H9 (cell line): ENCODE results near the gene TEX19. TPM values are rescaled to one million over a fixed set of nuclear protein-coding genes. Genes with fewer than 3 reads are reported as not detected.

Experiments used
- DNase-seq: peaks from one replicate; pipeline ENCODE4 v3.0.0-alpha.2; 2017
- H2AFZ ChIP-seq: one replicate; pipeline ENCODE4 v1.6.1; 2013; ENCODE audit warnings: mild to moderate bottlenecking, low read length, control low read depth, moderate library complexity
- H2AK5ac ChIP-seq: 2 replicates; pipeline ENCODE4 v1.6.1; 2013; ENCODE audit warnings: low read length, control low read depth, mixed read lengths; ENCODE audit not compliant: insufficient read length
- H2BK120ac ChIP-seq: one replicate; pipeline ENCODE4 v1.6.1; 2013; ENCODE audit warnings: low read depth, mild to moderate bottlenecking, low read length, control low read depth, inconsistent platforms; ENCODE audit not compliant: poor library complexity, severe bottlenecking
- H2BK12ac ChIP-seq: 2 replicates; pipeline ENCODE4 v1.6.1; 2013; ENCODE audit warnings: low read length, control low read depth, mixed read lengths, low read depth; ENCODE audit not compliant: insufficient read length
- H2BK15ac ChIP-seq: 2 replicates; pipeline ENCODE4 v1.6.1; 2013; ENCODE audit warnings: low read depth, low read length, control low read depth
- H2BK20ac ChIP-seq: one replicate; pipeline ENCODE4 v1.6.1; 2013; ENCODE audit warnings: low read depth, mild to moderate bottlenecking, low read length, control low read depth, inconsistent platforms; ENCODE audit not compliant: poor library complexity, severe bottlenecking
- H2BK5ac ChIP-seq: 2 replicates; pipeline ENCODE4 v1.6.1; 2013; ENCODE audit warnings: low read length, control low read depth, mixed read lengths; ENCODE audit not compliant: insufficient read length
- H3K14ac ChIP-seq: 2 replicates; pipeline ENCODE4 v1.6.1; 2013; ENCODE audit warnings: low read length, control low read depth; ENCODE audit not compliant: insufficient read depth
- H3K18ac ChIP-seq: 2 replicates; pipeline ENCODE4 v1.6.1; 2013; ENCODE audit warnings: low read depth, mild to moderate bottlenecking, mixed read lengths, low read length, control low read depth; ENCODE audit not compliant: insufficient read length
- H3K23ac ChIP-seq: 2 replicates; pipeline ENCODE4 v1.6.1; 2013; ENCODE audit warnings: low read length, control low read depth, mixed read lengths, low read depth; ENCODE audit not compliant: insufficient read length
- H3K23me2 ChIP-seq: 2 replicates; pipeline ENCODE4 v1.6.1; 2013; ENCODE audit warnings: low read depth, mild to moderate bottlenecking, mixed read lengths, low read length, control low read depth; ENCODE audit not compliant: insufficient read length, poor library complexity, severe bottlenecking
- H3K27ac ChIP-seq: 2 replicates; pipeline ENCODE4 v1.5.1; 2013; ENCODE audit warnings: low read length, control low read depth, mixed read lengths, low read depth; ENCODE audit not compliant: insufficient read length
- H3K27me3 ChIP-seq: 2 replicates; pipeline ENCODE4 v1.6.1; 2013; ENCODE audit warnings: low read length, control low read depth, inconsistent platforms; ENCODE audit not compliant: insufficient read depth
- H3K4ac ChIP-seq: 2 replicates; pipeline ENCODE4 v1.6.1; 2013; ENCODE audit warnings: low read depth, mild to moderate bottlenecking, control low read depth, inconsistent platforms, low read length, moderate library complexity
- H3K4me1 ChIP-seq: 2 replicates; pipeline ENCODE4 v1.6.1; 2013; ENCODE audit warnings: low read length, control low read depth, inconsistent platforms; ENCODE audit not compliant: insufficient read depth
- H3K4me2 ChIP-seq: 2 replicates; pipeline ENCODE4 v1.6.1; 2013; ENCODE audit warnings: low read length, control low read depth, mixed read lengths; ENCODE audit not compliant: insufficient read length, insufficient read depth
- H3K56ac ChIP-seq: 2 replicates; pipeline ENCODE4 v1.6.1; 2013; ENCODE audit warnings: low read depth, mild to moderate bottlenecking, mixed read lengths, low read length, control low read depth; ENCODE audit not compliant: insufficient read length
- H3K79me1 ChIP-seq: 2 replicates; pipeline ENCODE4 v1.6.1; 2013; ENCODE audit warnings: low read depth, mild to moderate bottlenecking, moderate library complexity, low read length, control low read depth, inconsistent platforms; ENCODE audit not compliant: insufficient read depth, poor library complexity, severe bottlenecking
- H3K79me2 ChIP-seq: 2 replicates; pipeline ENCODE4 v1.6.1; 2013; ENCODE audit warnings: low read length, control low read depth, inconsistent platforms; ENCODE audit not compliant: insufficient read depth
- H3K9ac ChIP-seq: 2 replicates; pipeline ENCODE4 v1.6.1; 2013; ENCODE audit warnings: low read length, control low read depth, mixed read lengths; ENCODE audit not compliant: insufficient read length; ENCODE audit errors: extremely low read depth
- H3K9me3 ChIP-seq: one replicate; pipeline ENCODE4 v1.6.1; 2013; ENCODE audit warnings: low read depth, low read length, inconsistent platforms; ENCODE audit not compliant: control insufficient read depth
- H3T11ph ChIP-seq: one replicate; pipeline ENCODE4 v1.6.1; 2013; ENCODE audit warnings: mild to moderate bottlenecking, low read length, control low read depth, inconsistent platforms
- H4K20me1 ChIP-seq: one replicate; pipeline ENCODE4 v1.6.1; 2013; ENCODE audit not compliant: control insufficient read depth, insufficient read length, insufficient read depth
- H4K5ac ChIP-seq: 2 replicates; pipeline ENCODE4 v1.6.1; 2013; ENCODE audit warnings: low read depth, mild to moderate bottlenecking, mixed read lengths, low read length, control low read depth; ENCODE audit not compliant: insufficient read length
- H4K8ac ChIP-seq: replicated peaks from 2 replicates; pipeline ENCODE4 v1.6.1; 2013; ENCODE audit warnings: low read length, control low read depth, mixed read lengths, low read depth; ENCODE audit not compliant: insufficient read length
- H4K91ac ChIP-seq: 2 replicates; pipeline ENCODE4 v1.6.1; 2013; ENCODE audit warnings: low read depth, mild to moderate bottlenecking, moderate library complexity, mixed read lengths, low read length, control low read depth; ENCODE audit not compliant: insufficient read length
- H3K27ac Mint-ChIP-seq, 3 experiments: 2 replicates in 2 of 3; 3 replicates in 1 of 3; pipeline ENCODE4 v1.8.0; 2020 to 2021; ENCODE audit warnings: mixed read lengths in 3 of 3, mild to moderate bottlenecking in 1 of 3, moderate library complexity in 1 of 3
- H3K27me3 Mint-ChIP-seq: 2 replicates; pipeline ENCODE4 v1.8.0; 2021; ENCODE audit warnings: low read depth, mild to moderate bottlenecking, moderate library complexity, mixed read lengths
- H3K36me3 Mint-ChIP-seq, 3 experiments: 2 replicates in 2 of 3; 3 replicates in 1 of 3; pipeline ENCODE4 v1.8.0; 2020 to 2021; ENCODE audit warnings: low read depth in 3 of 3, mixed read lengths in 3 of 3; ENCODE audit not compliant: insufficient read depth in 1 of 3
- H3K4me1 Mint-ChIP-seq, 2 experiments: 2 replicates each; pipeline ENCODE4 v1.8.0; 2020; ENCODE audit warnings: mixed read lengths in 2 of 2
- H3K4me3 Mint-ChIP-seq, 2 experiments: 2 replicates in 1 of 2; 3 replicates in 1 of 2; pipeline ENCODE4 v1.8.0; 2020 to 2021; ENCODE audit warnings: mild to moderate bottlenecking in 2 of 2, mixed read lengths in 2 of 2, moderate library complexity in 1 of 2
- H3K9me3 Mint-ChIP-seq, 2 experiments: 2 replicates in 1 of 2; 3 replicates in 1 of 2; pipeline ENCODE4 v1.8.0; 2020; ENCODE audit warnings: mild to moderate bottlenecking in 2 of 2, mixed read lengths in 2 of 2, moderate library complexity in 1 of 2
- CTCF ChIP-seq: fragments of 200-600 bp; sonication (generic); conservative IDR thresholded peaks from 3 replicates; pipeline ENCODE4 v1.8.0; 2021; ENCODE audit warnings: antibody characterized with exemption, mild to moderate bottlenecking
- WGBS: extraction: QIAGEN DNeasy Blood & Tissue Kit; methylation state at CpG from one replicate; pipeline ENCODE4 v1.1.7; 2013; ENCODE audit warnings: missing lambda C conversion rate, low lambda C conversion rate, mixed read lengths; ENCODE audit not compliant: insufficient read length; ENCODE audit errors: extremely low coverage; 5-methylcytosine and 5-hydroxymethylcytosine counted together
- total RNA-seq: library from RNA; stranded (reverse); gene quantifications from 2 replicates; pipeline ENCODE4 v1.2.1, GENCODE V29; 2021

The TEX19 gene
- total RNA-seq, 1 experiment from 2014 or later, result 1.4 TPM

- Histone ChIP-seq H2BK12ac (no peak overlapping the region), H3K4me2 (no peak overlapping the region), H3K9me3 (no peaks in the 10 kb centered on the region), H3K79me1 (no peaks in the 10 kb centered on the region), H3K18ac (no peak overlapping the region), H4K91ac (no peak overlapping the region), H4K20me1 (no peaks in the 10 kb centered on the region), H3K4ac (no peak overlapping the region), H3K9ac (no peak overlapping the region), H3K79me2 (no peaks in the 10 kb centered on the region), H2BK15ac (no peak overlapping the region; the same call in 1 of the 2 replicates), H3K27ac (no peak overlapping the region), H2AFZ (no peak overlapping the region), H3K4me1 (no peaks in the 10 kb centered on the region), H4K5ac (no peak overlapping the region), H3K23me2 (no peaks in the 10 kb centered on the region), H4K8ac (no peak overlapping the region), H3K56ac (no peak overlapping the region), H2AK5ac (no peak overlapping the region), H3K14ac (no peak overlapping the region; the same call in 1 of the 2 replicates), H2BK5ac (no peak overlapping the region), H3T11ph (no peak overlapping the region), H2BK20ac (no peak overlapping the region), H2BK120ac (no peak overlapping the region), H3K23ac (no peak overlapping the region), H3K27me3 (no peaks in the 10 kb centered on the region)
- H3K36me3 Mint-ChIP-seq, result peaks cover 0 to 13% (median 11%) of the 10 kb centered on the region in 3 experiments; a peak in 4 of 7 replicates
- H3K4me1 Mint-ChIP-seq, result peaks cover 0 to 5% of the 10 kb centered on the region in 2 experiments; a peak in 2 of 4 replicates
- H3K9me3 Mint-ChIP-seq, result no peaks in the 10 kb centered on the region; a peak in 1 of 5 replicates
- no peak for TF ChIP-seq CTCF
- no peak for DNase-seq
- no peak overlapping the region for H3K27ac Mint-ChIP-seq
- no peak overlapping the region for H3K4me3 Mint-ChIP-seq
- WGBS, result no CpG with 5 or more reads among the region's 13 CpGs
- peaks cover 9% of the 10 kb centered on the region for H3K27me3 Mint-ChIP-seq
Measured at GRCh38 chr17:82390860-82391435, 31.9 kb downstream of the TEX19 start.
